ENCODE data around the gene MAML2. TPM values are rescaled to one million over a fixed set of nuclear protein-coding genes. Genes with fewer than 3 reads are reported as not detected.

The MAML2 gene
- total and polyA plus RNA-seq, 4 donors = 0.56 to 2.1 (median 1.4) TPM

- Histone ChIP-seq H3K4me1 (ENCODE audit: control insufficient read depth in 4 of 4, insufficient read depth in 4 of 4, low read length in 3 of 4) (no peaks in the 10 kb centered on the region), H3K27me3 (ENCODE audit: control insufficient read depth in 4 of 4, insufficient read depth in 4 of 4, low read length in 3 of 4) (peaks cover 0 to 5% (median 0%) of the 10 kb centered on the region in 4 donors), H3K4me3 (ENCODE audit: low read depth in 1 of 3, low read length in 3 of 3) (no peak overlapping the region), H3K36me3 (ENCODE audit: control insufficient read depth in 4 of 4, insufficient read depth in 3 of 4, low read depth in 1 of 4, low read length in 3 of 4) (no peaks in the 10 kb centered on the region), H3K27ac (ENCODE audit: low read depth in 1 of 2, low read length in 2 of 2) (no peak overlapping the region), H3K9ac (ENCODE audit: low read depth in 1 of 2, low read length in 2 of 2) (no peak overlapping the region), H3K9me3 (ENCODE audit: control insufficient read depth in 4 of 4, low read length in 3 of 4) (no peaks in the 10 kb centered on the region)
- no peak for DNase-seq (ENCODE audit: low spot score)
- TF ChIP-seq YY1 (IDR thresholded peaks at IDR 0.05) (no peak), HNF4G (IDR thresholded peaks at IDR 0.05) (no peak), FOXA1 (IDR thresholded peaks at IDR 0.05) (no peak), RXRA (IDR thresholded peaks at IDR 0.05) (no peak), EGR1 (IDR thresholded peaks at IDR 0.05; ENCODE audit: low read depth in 2 of 2) (no peak), TAF1 (conservative IDR thresholded peaks at IDR 0.05) (no peak)
Observed at GRCh38 chr11:96044311-96044710, 298.7 kb downstream of the MAML2 start.

GRCh38 chr11:96043291-96043690 is 299.7 kb downstream of the MAML2 start:
- TF ChIP-seq YY1 (IDR thresholded peaks at IDR 0.05) = no peak
- no peak for TF ChIP-seq FOXA2 (IDR thresholded peaks at IDR 0.05)
- no peak for TF ChIP-seq CTCF (IDR thresholded peaks at IDR 0.05; ENCODE audit: low read depth, low read length, missing input control)
- no peak for TF ChIP-seq ATF3 (IDR thresholded peaks at IDR 0.05)
- TF ChIP-seq HNF4A (conservative IDR thresholded peaks at IDR 0.05) = no peak
- TF ChIP-seq MAX (IDR thresholded peaks at IDR 0.05) = no peak
- no peak for TF ChIP-seq EGR1 (IDR thresholded peaks at IDR 0.05; ENCODE audit: low read depth in 2 of 2)
- no peak for TF ChIP-seq RAD21 (IDR thresholded peaks at IDR 0.05)
- no peak for TF ChIP-seq RXRA (IDR thresholded peaks at IDR 0.05)
- TF ChIP-seq SP1 (IDR thresholded peaks at IDR 0.05) = no peak
- TF ChIP-seq TAF1 (conservative IDR thresholded peaks at IDR 0.05) = no peak
- TF ChIP-seq GABPA (IDR thresholded peaks at IDR 0.05 in 1 of 2, conservative IDR thresholded peaks at IDR 0.05 in 1 of 2) = no peak
- TF ChIP-seq NR2F2 (IDR thresholded peaks at IDR 0.05) = no peak
- TF ChIP-seq JUND (IDR thresholded peaks at IDR 0.05) = no peak
- 66% methylated on average over 1 of the region's 1 CpG for WGBS

GRCh38 chr11:96038046-96038445 is 304.9 kb downstream of the MAML2 start:
- Histone ChIP-seq H3K36me3 (ENCODE audit: control insufficient read depth in 4 of 4, insufficient read depth in 3 of 4, low read depth in 1 of 4, low read length in 3 of 4) (no peaks in the 10 kb centered on the region), H3K9me3 (ENCODE audit: control insufficient read depth in 4 of 4, low read length in 3 of 4) (no peaks in the 10 kb centered on the region), H3K27me3 (ENCODE audit: control insufficient read depth in 4 of 4, insufficient read depth in 4 of 4, low read length in 3 of 4) (no peaks in the 10 kb centered on the region), H3K9ac (ENCODE audit: low read depth in 1 of 2, low read length in 2 of 2) (no peak overlapping the region), H3K27ac (ENCODE audit: low read depth in 1 of 2, low read length in 2 of 2) (no peak overlapping the region), H3K4me3 (ENCODE audit: low read depth in 1 of 3, low read length in 3 of 3) (no peak overlapping the region), H3K4me1 (ENCODE audit: control insufficient read depth in 4 of 4, insufficient read depth in 4 of 4, low read length in 3 of 4) (no peaks in the 10 kb centered on the region)
- DNase-seq (ENCODE audit: low spot score) = no peak
- whole genome bisulfite sequencing = 91% methylated on average over 5 of the region's 5 CpGs
- TF ChIP-seq SP1 (IDR thresholded peaks at IDR 0.05) (no peak), YY1 (IDR thresholded peaks at IDR 0.05) (no peak), JUND (IDR thresholded peaks at IDR 0.05) (no peak), TAF1 (conservative IDR thresholded peaks at IDR 0.05) (no peak), REST (IDR thresholded peaks at IDR 0.05) (no peak), HNF4A (conservative IDR thresholded peaks at IDR 0.05) (no peak), RXRA (IDR thresholded peaks at IDR 0.05) (no peak), HNF4G (IDR thresholded peaks at IDR 0.05) (no peak), NR2F2 (IDR thresholded peaks at IDR 0.05) (no peak), CTCF (IDR thresholded peaks at IDR 0.05; ENCODE audit: low read depth, low read length, missing input control) (no peak), FOXA2 (IDR thresholded peaks at IDR 0.05) (no peak), RAD21 (IDR thresholded peaks at IDR 0.05) (no peak), MAX (IDR thresholded peaks at IDR 0.05) (no peak), FOXA1 (IDR thresholded peaks at IDR 0.05) (no peak), GABPA (IDR thresholded peaks at IDR 0.05 in 1 of 2, conservative IDR thresholded peaks at IDR 0.05 in 1 of 2) (no peak)

More at GRCh38 chr11:96043291-96043690, 299.7 kb downstream of the MAML2 start:
- Histone ChIP-seq H3K27ac (ENCODE audit: low read depth in 1 of 2, low read length in 2 of 2) (no peak overlapping the region), H3K9ac (ENCODE audit: low read depth in 1 of 2, low read length in 2 of 2) (no peak overlapping the region), H3K9me3 (ENCODE audit: control insufficient read depth in 4 of 4, low read length in 3 of 4) (no peaks in the 10 kb centered on the region), H3K36me3 (ENCODE audit: control insufficient read depth in 4 of 4, insufficient read depth in 3 of 4, low read depth in 1 of 4, low read length in 3 of 4) (no peaks in the 10 kb centered on the region), H3K27me3 (ENCODE audit: control insufficient read depth in 4 of 4, insufficient read depth in 4 of 4, low read length in 3 of 4) (peaks cover 0 to 5% (median 0%) of the 10 kb centered on the region in 4 donors), H3K4me1 (ENCODE audit: control insufficient read depth in 4 of 4, insufficient read depth in 4 of 4, low read length in 3 of 4) (no peaks in the 10 kb centered on the region), H3K4me3 (ENCODE audit: low read depth in 1 of 3, low read length in 3 of 3) (no peak overlapping the region)
- no peak for DNase-seq (ENCODE audit: low spot score)

All from liver (tissue), 9 donors.